ENCODE measurements around the gene HIPK1.

The HIPK1 gene

GRCh38 chr1:113975211-113975895 is 46.2 kb downstream of the HIPK1 start:
- no peaks in the 10 kb centered on the region for H3K79me2 ChIP-seq (ENCODE audit: insufficient read depth, low read length)
- H3K9me3 ChIP-seq (ENCODE audit: insufficient read depth, low read length) = no peaks in the 10 kb centered on the region
- peaks cover 10% of the 10 kb centered on the region for H3K36me3 ChIP-seq (ENCODE audit: low read length)
- no peaks in the 10 kb centered on the region for H4K20me1 ChIP-seq (ENCODE audit: low read depth, low read length)
- no peak overlapping the region for H3K9ac ChIP-seq (ENCODE audit: low read length)
- H3K27ac ChIP-seq (ENCODE audit: low read depth, low read length) = no peak overlapping the region
- H3K9me2 ChIP-seq (replicated peaks; ENCODE audit: insufficient read depth, low read length) = no peaks in the 10 kb centered on the region
- no peak overlapping the region for H3K4me2 ChIP-seq (ENCODE audit: low read depth, low read length, poor library complexity, severe bottlenecking)
- peaks cover 7% of the 10 kb centered on the region; the same call in 1 of the 2 replicates for H3F3A ChIP-seq (ENCODE audit: insufficient read depth)
- H3K27me3 ChIP-seq (ENCODE audit: low read length) = no peaks in the 10 kb centered on the region
- no peak overlapping the region for H2AFZ ChIP-seq (ENCODE audit: low read depth, low read length, severe bottlenecking)
- TF ChIP-seq EZH2phosphoT487 (conservative IDR thresholded peaks at IDR 0.05; ENCODE audit: low read length) (no peak), CTCF (IDR thresholded peaks at IDR 0.05; ENCODE audit: insufficient read depth, low read length, poor library complexity, severe bottlenecking) (no peak)
- no peak overlapping the region for H3K4me3 ChIP-seq (ENCODE audit: insufficient read depth, low read length, poor library complexity, severe bottlenecking)

- Histone ChIP-seq H3F3A (ENCODE audit: insufficient read depth) (peaks cover 7% of the 10 kb centered on the region; the same call in 1 of the 2 replicates), H2AFZ (ENCODE audit: low read depth, low read length, severe bottlenecking) (no peak overlapping the region), H3K4me3 (ENCODE audit: insufficient read depth, low read length, poor library complexity, severe bottlenecking) (no peak overlapping the region), H3K79me2 (ENCODE audit: insufficient read depth, low read length) (no peaks in the 10 kb centered on the region), H4K20me1 (ENCODE audit: low read depth, low read length) (no peaks in the 10 kb centered on the region), H3K4me2 (ENCODE audit: low read depth, low read length, poor library complexity, severe bottlenecking) (no peak overlapping the region), H3K36me3 (ENCODE audit: low read length) (peaks cover 10% of the 10 kb centered on the region), H3K9me3 (ENCODE audit: insufficient read depth, low read length) (no peaks in the 10 kb centered on the region), H3K27ac (ENCODE audit: low read depth, low read length) (no peak overlapping the region), H3K9me2 (replicated peaks; ENCODE audit: insufficient read depth, low read length) (no peaks in the 10 kb centered on the region), H3K9ac (ENCODE audit: low read length) (no peak overlapping the region), H3K27me3 (ENCODE audit: low read length) (no peaks in the 10 kb centered on the region)
- TF ChIP-seq EZH2phosphoT487 (conservative IDR thresholded peaks at IDR 0.05; ENCODE audit: low read length) (no peak), CTCF (IDR thresholded peaks at IDR 0.05; ENCODE audit: insufficient read depth, low read length, poor library complexity, severe bottlenecking) (no peak)
Measured at GRCh38 chr1:113976609-113977278, 47.6 kb downstream of the HIPK1 start.

GRCh38 chr1:113977906-113978305 is 48.8 kb downstream of the HIPK1 start:
- no peak overlapping the region for H3K9ac ChIP-seq (ENCODE audit: low read length)
- no peaks in the 10 kb centered on the region for H3K9me3 ChIP-seq (ENCODE audit: insufficient read depth, low read length)
- peaks cover 10% of the 10 kb centered on the region for H3K36me3 ChIP-seq (ENCODE audit: low read length)
- no peak for TF ChIP-seq CTCF (IDR thresholded peaks at IDR 0.05; ENCODE audit: insufficient read depth, low read length, poor library complexity, severe bottlenecking)
- H3K27me3 ChIP-seq (ENCODE audit: low read length) = no peaks in the 10 kb centered on the region
- no peak overlapping the region for H3K4me3 ChIP-seq (ENCODE audit: insufficient read depth, low read length, poor library complexity, severe bottlenecking)
- no peaks in the 10 kb centered on the region for H3K79me2 ChIP-seq (ENCODE audit: insufficient read depth, low read length)
- H3K4me2 ChIP-seq (ENCODE audit: low read depth, low read length, poor library complexity, severe bottlenecking) = no peak overlapping the region
- H2AFZ ChIP-seq (ENCODE audit: low read depth, low read length, severe bottlenecking) = no peak overlapping the region
- no peaks in the 10 kb centered on the region for H4K20me1 ChIP-seq (ENCODE audit: low read depth, low read length)
- H3K27ac ChIP-seq (ENCODE audit: low read depth, low read length) = no peak overlapping the region
- peaks cover 7% of the 10 kb centered on the region; the same call in 1 of the 2 replicates for H3F3A ChIP-seq (ENCODE audit: insufficient read depth)
- H3K9me2 ChIP-seq (replicated peaks; ENCODE audit: insufficient read depth, low read length) = no peaks in the 10 kb centered on the region

Measured in SU-DHL-6 (cell line).